ENCODE results near the gene TMEM201. TPM values are rescaled to one million over a fixed set of nuclear protein-coding genes. Genes with fewer than 3 reads are reported as not detected.
A peak's percentile ranks its signal among the peaks of the same experiment; 100 is the strongest.

Gene TMEM201
- total RNA-seq (ENCODE audit: unreplicated experiment) = 35.1 TPM
- long read RNA-seq, partial matches to known transcripts = 1 of 4 reads
- long read RNA-seq, other reads (novel, unspliced or antisense) = 2 of 4 reads

GRCh38 chr1:9588551-9589143 lies at the start of gene TMEM201:
Gene TMEM201, plus strand, starts transcription at chr1:9588911. Its CDS starts 20 bp downstream, at chr1:9588931.
- H3K27ac Mint-ChIP-seq (ENCODE audit: unreplicated experiment) = peak within 1 kb of the TSS; percentile 95
- H3K4me1 Mint-ChIP-seq (ENCODE audit: low read depth, unreplicated experiment) = peaks cover 23% of the 10 kb centered on the region
- DNase-seq = peak; percentile 96
- TF ChIP-seq CTCF (IDR thresholded peaks at IDR 0.05; ENCODE audit: partially characterized antibody, unreplicated experiment) = peak; percentile 82
- no peaks in the 10 kb centered on the region for H3K36me3 Mint-ChIP-seq (ENCODE audit: unreplicated experiment)
- H3K27me3 Mint-ChIP-seq (ENCODE audit: unreplicated experiment) = peaks cover 12% of the 10 kb centered on the region
- peaks cover 13% of the 10 kb centered on the region for H3K9me3 Mint-ChIP-seq (ENCODE audit: unreplicated experiment)
- peak within 1 kb of the TSS; percentile 90 for H3K4me3 Mint-ChIP-seq (ENCODE audit: unreplicated experiment)

GRCh38 chr1:9539165-9539828 lies 49.4 kb upstream of the TMEM201 start, which contains the start of gene SLC25A33:
Gene SLC25A33, plus strand, starts transcription at chr1:9539465. Its CDS starts 227 bp downstream, at chr1:9539692.
- peaks cover 4% of the 10 kb centered on the region for H3K9me3 Mint-ChIP-seq (ENCODE audit: unreplicated experiment)
- H3K27me3 Mint-ChIP-seq (ENCODE audit: unreplicated experiment) = peaks cover 2% of the 10 kb centered on the region
- peaks cover 7% of the 10 kb centered on the region for H3K4me1 Mint-ChIP-seq (ENCODE audit: low read depth, unreplicated experiment)
- DNase-seq = peak; percentile 98
- TF ChIP-seq CTCF (IDR thresholded peaks at IDR 0.05; ENCODE audit: partially characterized antibody, unreplicated experiment) = no peak
- H3K4me3 Mint-ChIP-seq (ENCODE audit: unreplicated experiment) = peak within 1 kb of the TSS; percentile 92
- H3K36me3 Mint-ChIP-seq (ENCODE audit: unreplicated experiment) = no peaks in the 10 kb centered on the region
- peak within 1 kb of the TSS; percentile 76 for H3K27ac Mint-ChIP-seq (ENCODE audit: unreplicated experiment)

- no peaks in the 10 kb centered on the region for H3K36me3 Mint-ChIP-seq (ENCODE audit: unreplicated experiment)
- peaks cover 2% of the 10 kb centered on the region for H3K27me3 Mint-ChIP-seq (ENCODE audit: unreplicated experiment)
- no peak for TF ChIP-seq CTCF (IDR thresholded peaks at IDR 0.05; ENCODE audit: partially characterized antibody, unreplicated experiment)
- H3K9me3 Mint-ChIP-seq (ENCODE audit: unreplicated experiment) = peaks cover 4% of the 10 kb centered on the region
- peak; percentile 66 for DNase-seq
- H3K4me3 Mint-ChIP-seq (ENCODE audit: unreplicated experiment) = peak overlapping the region; percentile 92
- peak overlapping the region; percentile 76 for H3K27ac Mint-ChIP-seq (ENCODE audit: unreplicated experiment)
- peaks cover 7% of the 10 kb centered on the region for H3K4me1 Mint-ChIP-seq (ENCODE audit: low read depth, unreplicated experiment)
Measured at GRCh38 chr1:9539829-9540550, 48.7 kb upstream of the TMEM201 start.

GRCh38 chr1:9542430-9542829 lies 46.3 kb upstream of the TMEM201 start:
- no peak overlapping the region for H3K27ac Mint-ChIP-seq (ENCODE audit: unreplicated experiment)
- H3K4me3 Mint-ChIP-seq (ENCODE audit: unreplicated experiment) = no peak overlapping the region
- H3K4me1 Mint-ChIP-seq (ENCODE audit: low read depth, unreplicated experiment) = peaks cover 7% of the 10 kb centered on the region
- no peak for DNase-seq
- no peak for TF ChIP-seq CTCF (IDR thresholded peaks at IDR 0.05; ENCODE audit: partially characterized antibody, unreplicated experiment)
- peaks cover 1% of the 10 kb centered on the region for H3K9me3 Mint-ChIP-seq (ENCODE audit: unreplicated experiment)
- peaks cover 2% of the 10 kb centered on the region for H3K27me3 Mint-ChIP-seq (ENCODE audit: unreplicated experiment)
- H3K36me3 Mint-ChIP-seq (ENCODE audit: unreplicated experiment) = no peaks in the 10 kb centered on the region
